MV-4-11 (cell line): ENCODE results near the gene MFNG.

Source experiments
- DNase-seq: peaks from one replicate; lab custom pipeline; 2025; lab: John Stamatoyannopoulos, UW

Gene MFNG

DNA sequence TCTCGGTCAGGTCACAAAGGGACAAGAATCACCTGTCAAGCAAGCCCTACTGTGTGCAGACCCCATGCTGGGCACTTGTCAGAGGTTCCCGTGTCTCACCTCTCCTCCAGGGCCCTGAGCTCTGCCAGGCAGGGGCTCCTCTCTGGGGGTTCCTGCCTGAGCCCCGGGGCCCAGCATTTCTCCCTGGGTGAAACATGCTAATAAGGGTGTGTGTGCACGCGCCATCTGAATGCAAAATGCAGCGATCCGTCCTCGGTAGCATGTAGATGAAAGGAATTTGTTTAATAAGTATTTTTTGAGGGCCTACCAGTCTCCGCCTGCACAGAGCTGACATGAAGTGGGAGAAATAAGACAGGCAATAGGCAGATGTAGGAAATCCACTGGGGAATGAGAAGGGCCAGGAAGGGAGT lies 64.7 kb downstream of the MFNG start:
- no peak for DNase-seq

DNA sequence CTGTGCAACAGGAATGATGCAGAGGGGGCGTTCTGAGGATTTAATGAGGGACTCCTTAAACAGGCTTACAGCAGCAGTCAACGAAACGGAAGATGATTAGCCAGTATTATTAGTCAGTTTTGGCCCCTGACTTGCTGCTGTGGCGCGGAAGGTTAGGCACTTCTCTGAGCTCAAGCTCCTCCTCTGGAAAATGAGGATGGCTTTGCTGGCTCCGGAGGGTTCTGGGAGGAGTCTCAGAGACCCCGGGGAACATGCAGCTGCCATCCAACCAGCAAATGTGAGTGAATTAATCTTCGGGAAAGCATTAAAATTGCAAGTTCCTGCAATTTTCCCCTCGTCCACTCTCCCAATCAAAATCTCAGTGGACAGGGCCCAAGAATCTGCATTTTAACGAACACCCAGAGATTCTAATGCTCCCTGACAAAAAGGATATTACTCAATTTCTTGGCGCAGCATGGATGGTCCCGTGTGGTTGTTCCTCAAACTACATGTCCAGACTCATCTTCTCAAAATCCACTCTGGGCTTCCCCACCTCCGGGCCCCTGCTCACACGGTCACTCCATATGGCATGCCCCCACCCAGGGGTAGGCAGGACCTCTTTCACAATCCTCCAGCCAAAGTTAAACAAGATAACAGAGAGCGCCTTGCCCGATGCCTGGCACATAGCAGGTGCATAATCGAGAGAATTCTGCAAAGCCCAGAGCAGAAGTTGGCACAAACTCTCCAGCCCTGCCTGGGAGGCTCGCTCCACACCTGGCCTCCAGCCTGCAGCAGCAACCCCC lies 65.3 kb downstream of the MFNG start:
- DNase-seq, result peak; percentile 21

DNA sequence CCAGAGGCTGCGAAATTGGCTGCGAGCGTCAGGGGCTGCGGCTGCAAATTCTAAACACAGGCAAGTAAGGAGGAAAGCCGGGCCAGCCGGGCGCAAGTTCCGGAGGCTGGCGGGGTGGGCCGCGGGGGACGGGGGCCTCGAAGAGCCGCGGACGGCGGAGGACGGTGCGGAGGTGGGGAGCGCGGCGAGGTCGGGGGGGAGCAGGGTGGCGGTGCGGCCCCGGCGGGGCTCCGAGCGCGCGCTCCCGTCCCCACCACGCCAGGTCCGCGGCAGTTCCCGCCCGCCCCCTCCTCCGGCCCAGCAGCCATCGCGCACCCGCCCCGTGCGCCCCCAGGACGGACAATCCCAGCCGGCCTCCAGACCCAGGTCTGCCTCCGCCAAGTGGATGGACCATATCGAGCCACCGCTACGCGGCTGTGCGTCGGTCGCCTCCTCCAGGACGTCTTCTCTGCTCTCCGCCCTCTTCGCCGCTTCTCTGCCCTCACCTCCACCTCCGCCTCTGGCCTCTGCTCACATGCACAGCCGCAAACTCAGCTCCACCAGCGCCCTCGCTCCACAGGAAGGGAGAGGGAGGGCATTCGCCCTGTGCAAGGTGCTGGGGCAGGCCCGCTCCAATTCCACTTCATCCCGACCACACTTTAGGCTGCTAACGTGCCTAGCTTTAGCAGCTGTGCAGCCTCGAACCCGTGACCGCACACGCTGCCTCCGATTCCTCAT lies 66.1 kb downstream of the MFNG start:
- DNase-seq, result no peak

DNA sequence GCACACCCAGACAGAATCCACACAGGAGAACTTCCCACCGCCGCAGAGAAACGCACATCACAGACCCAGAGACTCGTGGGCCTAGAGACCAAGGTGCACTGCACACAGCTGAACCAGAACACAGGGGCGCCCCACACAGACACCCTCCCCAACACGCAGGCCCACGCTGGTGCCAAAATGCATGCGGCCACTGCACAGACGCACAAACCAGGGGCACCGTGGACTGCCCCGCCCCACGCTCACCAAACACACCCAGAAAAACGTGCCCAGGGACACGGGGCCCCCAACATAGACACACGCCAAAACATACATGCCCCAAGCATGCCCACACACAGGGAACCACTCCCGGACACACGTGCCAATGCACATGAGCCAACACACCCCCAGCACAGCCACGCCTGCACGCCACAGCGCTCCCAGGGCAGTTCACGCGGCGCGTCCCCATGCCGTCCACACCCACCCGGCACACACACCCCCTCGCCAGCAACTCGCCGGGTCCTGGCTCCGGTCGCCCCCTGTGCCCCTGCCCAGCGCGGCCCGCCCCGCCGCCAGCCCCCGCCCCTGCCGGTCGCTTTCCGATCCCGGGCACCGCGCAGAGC lies 66.7 kb downstream of the MFNG start:
- no peak for DNase-seq
